GM12878 (cell line): ENCODE measurements around the gene SIGLEC11.

Source experiments
- CBX5 ChIP-seq: sonication (generic); IDR thresholded peaks from 2 replicates; pipeline ENCODE4 v1.6.1; 2016; ENCODE audit warnings: low read depth, moderate library complexity, mild to moderate bottlenecking, inconsistent platforms
- CHD1 ChIP-seq: IDR thresholded peaks from 2 replicates; pipeline ENCODE4 v1.6.1; 2012; ENCODE audit warnings: low read depth, low read length, improper control_type of control experiment
- CTCF ChIP-seq, 3 experiments: IDR thresholded peaks in 2 of 3; conservative IDR thresholded peaks in 1 of 3; 2 replicates each; pipeline ENCODE4 v1.5.1; 2011; ENCODE audit warnings: low read depth in 3 of 3, low read length in 3 of 3, mild to moderate bottlenecking in 3 of 3, control low read depth in 2 of 3, moderate library complexity in 2 of 3, inconsistent platforms in 1 of 3, mixed read lengths in 1 of 3; ENCODE audit not compliant: control insufficient read depth in 2 of 3, insufficient read depth in 1 of 3; ENCODE audit errors: extremely low read depth in 1 of 3
- EZH2 ChIP-seq: IDR thresholded peaks from 2 replicates; pipeline ENCODE4 v1.6.1; 2012; ENCODE audit warnings: low read depth, mild to moderate bottlenecking, control low read depth, inconsistent platforms, low read length, borderline replicate concordance; ENCODE audit not compliant: control insufficient read depth
- RFX5 ChIP-seq: IDR thresholded peaks from 2 replicates; pipeline ENCODE4 v1.6.1; 2011; ENCODE audit warnings: low read depth, low read length, improper control_type of control experiment
- SP1 ChIP-seq: IDR thresholded peaks from one replicate; pipeline ENCODE4 v1.6.1; 2011; ENCODE audit warnings: low read depth, low read length
- SREBF2 ChIP-seq: IDR thresholded peaks from 2 replicates; pipeline ENCODE4 v1.6.1; 2012; ENCODE audit warnings: mild to moderate bottlenecking, low read length
- TARDBP ChIP-seq: IDR thresholded peaks from 2 replicates; pipeline ENCODE4 v1.6.1; 2016; ENCODE audit warnings: borderline replicate concordance
- ZNF274 ChIP-seq: IDR thresholded peaks from one replicate; pipeline ENCODE4 v1.8.0; 2011; ENCODE audit not compliant: insufficient read length, insufficient read depth

- no peak for TF ChIP-seq SREBF2
- no peak for TF ChIP-seq RFX5
- TF ChIP-seq CHD1, result no peak
- no peak for TF ChIP-seq EZH2
- TF ChIP-seq CTCF (IDR thresholded peaks at IDR 0.05 in 2 of 3, conservative IDR thresholded peaks at IDR 0.05 in 1 of 3; ENCODE audit: control insufficient read depth in 2 of 3, extremely low read depth in 1 of 3, insufficient read depth in 1 of 3, low read depth in 3 of 3, low read length in 3 of 3), result no peak
- no peak for TF ChIP-seq ZNF274
- no peak for TF ChIP-seq TARDBP
- TF ChIP-seq SP1, result no peak
- TF ChIP-seq CBX5, result no peak
Observed at GRCh38 chr19:49975051-49975450, 14.1 kb upstream of the SIGLEC11 start.
